ENCODE results near the gene ST7.

DNA sequence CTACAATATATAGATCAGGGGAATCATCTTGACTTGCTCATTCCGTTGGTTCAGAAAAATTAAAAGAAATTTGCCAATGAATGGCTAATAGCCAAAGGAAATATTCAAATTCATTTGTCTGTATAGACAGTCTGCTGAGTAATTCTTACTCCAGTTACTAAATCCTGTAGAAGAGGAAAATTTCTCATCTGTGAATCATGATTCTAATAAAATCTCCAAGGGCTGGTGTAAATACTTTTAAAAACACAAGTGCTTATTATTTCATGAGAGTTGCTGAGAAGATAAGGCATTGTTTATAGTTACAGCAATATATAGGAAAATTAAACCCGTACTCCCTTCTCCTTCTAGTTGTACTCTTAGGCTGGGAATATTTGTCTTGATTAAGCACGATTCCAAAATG, 316.6 kb downstream of the ST7 start:
- no peak for TF ChIP-seq CTCF (conservative IDR thresholded peaks at IDR 0.05 in 1 of 2, IDR thresholded peaks at IDR 0.05 in 1 of 2; ENCODE audit: extremely low read depth in 1 of 2, insufficient read depth in 1 of 2, low read depth in 1 of 2, low read length in 2 of 2)
- TF ChIP-seq EZH2 (IDR thresholded peaks at IDR 0.05; ENCODE audit: borderline replicate concordance, low read length) = no peak

All from mammary epithelial cell (primary cell).